CD8-positive, alpha-beta memory T cell (primary cell): ENCODE measurements around the gene ALAS1. TPM values are rescaled to one million over a fixed set of nuclear protein-coding genes. Genes with fewer than 3 reads are reported as not detected.
"Not testable (repeated sequence)": the region's sequence is repeated elsewhere in the genome, so short reads cannot be mapped to it uniquely, and the experiment has no call there.

Source experiments
- CTCF ChIA-PET: fragments of 350-600 bp; sonication (Branson Sonifier 250); formaldehyde crosslinking; loops from one replicate; lab custom pipeline; 2021; ENCODE audit warnings: antibody characterized with exemption; lab: Charles Lee
- POLR2A ChIA-PET: fragments of 350-600 bp; sonication (Branson Sonifier 250); formaldehyde crosslinking; loops from one replicate; lab custom pipeline; 2021; ENCODE audit warnings: antibody characterized with exemption; lab: Charles Lee
- DNase-seq, 5 donors: peaks; one replicate each; pipeline versions ENCODE4 v3.0.0 to v3.0.0-alpha.2; 2020 to 2022; ENCODE audit warnings: mixed read lengths in 1 of 5
- H3K27ac ChIP-seq: one replicate; pipeline ENCODE4 v1.7.0; 2013; ENCODE audit warnings: low read depth, mild to moderate bottlenecking, low read length, moderate library complexity
- H3K27me3 ChIP-seq: 2 replicates; pipeline ENCODE4 v1.7.0; 2013; ENCODE audit warnings: low read length, mild to moderate bottlenecking; ENCODE audit not compliant: insufficient read depth, poor library complexity, severe bottlenecking
- H3K36me3 ChIP-seq: 2 replicates; pipeline ENCODE4 v1.7.0; 2013; ENCODE audit warnings: mild to moderate bottlenecking, low read length, moderate library complexity; ENCODE audit not compliant: insufficient read depth
- H3K4me1 ChIP-seq: 2 replicates; pipeline ENCODE4 v1.7.0; 2013; ENCODE audit warnings: mild to moderate bottlenecking, low read length, moderate library complexity; ENCODE audit not compliant: insufficient read depth
- H3K4me3 ChIP-seq: 2 replicates; pipeline ENCODE4 v1.7.0; 2013; ENCODE audit warnings: mild to moderate bottlenecking, low read length
- H3K9me3 ChIP-seq: 2 replicates; pipeline ENCODE4 v1.7.0; 2013; ENCODE audit warnings: mild to moderate bottlenecking, low read length
- H3K27ac Mint-ChIP-seq, 8 donors: one replicate each; pipeline ENCODE4 v1.8.0; 2020 to 2021; ENCODE audit warnings: mixed read lengths in 8 of 8, mild to moderate bottlenecking in 6 of 8, inconsistent platforms in 3 of 8, moderate library complexity in 3 of 8
- H3K27me3 Mint-ChIP-seq, 2 donors: one replicate each; pipeline ENCODE4 v1.8.0; 2020 to 2021; ENCODE audit warnings: mixed read lengths in 2 of 2, mild to moderate bottlenecking in 1 of 2, moderate library complexity in 1 of 2
- H3K36me3 Mint-ChIP-seq, 3 donors: one replicate each; pipeline ENCODE4 v1.8.0; 2020 to 2021; ENCODE audit warnings: mixed read lengths in 3 of 3, inconsistent platforms in 1 of 3, mild to moderate bottlenecking in 1 of 3
- H3K4me1 Mint-ChIP-seq, 3 donors: one replicate each; pipeline ENCODE4 v1.8.0; 2020 to 2021; ENCODE audit warnings: mixed read lengths in 3 of 3, inconsistent platforms in 1 of 3, mild to moderate bottlenecking in 1 of 3
- H3K4me3 Mint-ChIP-seq, 7 donors: one replicate each; pipeline ENCODE4 v1.8.0; 2020 to 2021; ENCODE audit warnings: mixed read lengths in 7 of 7, mild to moderate bottlenecking in 6 of 7, moderate library complexity in 4 of 7, inconsistent platforms in 2 of 7
- H3K9me3 Mint-ChIP-seq, 5 donors: one replicate each; pipeline ENCODE4 v1.8.0; 2020 to 2022; ENCODE audit warnings: mixed read lengths in 5 of 5, mild to moderate bottlenecking in 3 of 5, moderate library complexity in 2 of 5, inconsistent platforms in 1 of 5
- polyA plus RNA-seq: library from polyadenylated mRNA; unstranded; fragments of 300-500 nt; fragmentation: Illumina TruSeq; gene quantifications from one replicate; pipeline ENCODE4 v1.2.3, GENCODE V29; 2021
- total RNA-seq, 2 experiments: library from RNA; stranded (reverse); gene quantifications; one replicate each; pipeline ENCODE4 v1.2.3, GENCODE V29; 2021

Gene ALAS1
- total and polyA plus RNA-seq, 3 experiments from 2014 or later, result 32.9 to 73.0 (median 72.2) TPM

DNA sequence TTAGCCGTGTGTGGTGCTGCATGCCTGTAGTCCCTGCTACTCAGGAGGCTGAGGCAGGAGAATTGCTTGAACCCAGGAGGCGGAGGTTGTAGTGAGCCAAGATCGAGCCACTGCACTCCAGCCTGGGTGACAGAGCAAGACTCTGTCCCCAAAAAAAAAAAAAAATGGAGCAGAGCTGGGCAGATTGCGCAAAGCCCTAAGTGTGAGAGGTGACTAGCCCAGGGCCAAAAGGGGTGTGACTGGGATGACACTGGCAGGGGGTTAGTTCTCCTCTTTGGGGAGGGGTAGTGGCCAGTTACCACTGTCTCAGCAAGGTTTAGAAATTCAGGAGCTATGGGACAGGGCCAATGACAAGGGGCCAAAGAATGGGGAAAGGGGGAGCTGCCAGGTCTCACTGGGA is 19.8 kb upstream of the ALAS1 start:
- H3K36me3 Mint-ChIP-seq, DNase-seq, CTCF ChIA-PET, H3K9me3 Mint-ChIP-seq, H3K4me1 ChIP-seq, POLR2A ChIA-PET, H3K4me3 ChIP-seq, H3K36me3 ChIP-seq, H3K27me3 Mint-ChIP-seq, H3K9me3 ChIP-seq, H3K27me3 ChIP-seq, H3K27ac ChIP-seq, H3K27ac Mint-ChIP-seq, H3K4me3 Mint-ChIP-seq: not testable (repeated sequence)
- H3K4me1 Mint-ChIP-seq, result peaks cover 7 to 16% (median 8%) of the 10 kb centered on the region in 3 donors

DNA sequence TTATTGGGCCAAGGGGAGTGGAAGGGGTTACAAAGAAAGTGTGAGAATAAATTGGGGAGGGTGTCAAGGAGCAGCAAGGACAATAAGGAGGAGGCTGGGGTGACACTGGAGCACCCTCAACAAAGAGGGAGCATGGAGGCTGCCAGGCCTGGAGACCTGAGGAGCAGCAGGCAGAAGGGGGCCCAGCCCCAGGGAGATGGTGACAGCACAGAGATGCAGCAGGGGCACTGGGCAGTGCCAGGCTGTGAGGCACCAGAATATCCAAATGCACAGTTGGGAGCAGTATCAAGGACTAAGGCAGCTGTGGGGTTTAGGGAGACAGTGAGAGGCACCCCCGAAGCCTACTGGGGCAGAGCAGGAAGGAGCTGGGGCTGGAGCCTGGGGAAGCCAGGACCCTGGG is 19.4 kb upstream of the ALAS1 start:
- Mint-ChIP-seq H3K4me3 (peak overlapping the region in 1 of 7 donors; percentile 52), H3K27me3 (no peaks in the 10 kb centered on the region), H3K9me3 (no peaks in the 10 kb centered on the region), H3K36me3 (no peaks in the 10 kb centered on the region), H3K27ac (no peak overlapping the region), H3K4me1 (peaks cover 7 to 16% (median 8%) of the 10 kb centered on the region in 3 donors)
- H3K27me3 ChIP-seq, result no peaks in the 10 kb centered on the region
- no peak overlapping the region for H3K4me3 ChIP-seq
- no peaks in the 10 kb centered on the region for H3K36me3 ChIP-seq
- POLR2A ChIA-PET, result no interaction called here
- CTCF ChIA-PET, result no interaction called here
- no peak overlapping the region for H3K27ac ChIP-seq
- no peaks in the 10 kb centered on the region for H3K9me3 ChIP-seq
- no peaks in the 10 kb centered on the region for H3K4me1 ChIP-seq
- DNase-seq, result no peak

DNA sequence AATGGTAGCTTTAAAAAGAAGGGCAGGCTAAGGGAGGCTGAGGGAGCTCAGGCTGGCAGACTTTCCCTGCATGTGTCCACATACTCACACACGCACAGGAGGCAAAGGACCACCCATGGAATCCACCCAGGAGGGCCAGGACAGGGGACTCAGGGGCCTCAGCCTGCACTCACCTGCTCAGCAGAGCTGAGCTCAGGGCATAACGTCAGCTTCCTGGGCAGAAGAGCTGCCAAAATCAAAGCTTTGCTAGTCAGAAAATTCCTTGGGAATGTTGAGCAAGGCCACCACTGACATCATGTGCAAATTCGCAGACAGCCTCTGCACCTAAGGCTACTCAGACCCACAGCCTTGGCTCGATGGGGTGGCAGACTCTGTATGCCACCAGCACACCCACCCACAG is 16.4 kb upstream of the ALAS1 start:
- peaks cover 7 to 16% (median 8%) of the 10 kb centered on the region in 3 donors for H3K4me1 Mint-ChIP-seq
- POLR2A ChIA-PET, result no interaction called here
- no peaks in the 10 kb centered on the region for H3K9me3 Mint-ChIP-seq
- DNase-seq, result no peak
- CTCF ChIA-PET, result no interaction called here
- Histone ChIP-seq H3K27me3 (no peaks in the 10 kb centered on the region), H3K36me3 (no peaks in the 10 kb centered on the region), H3K27ac (no peak overlapping the region), H3K4me3 (no peak overlapping the region), H3K9me3 (no peaks in the 10 kb centered on the region), H3K4me1 (no peaks in the 10 kb centered on the region)
- H3K27ac Mint-ChIP-seq, result peak overlapping the region in 4 of 8 donors; percentile 20 to 93 (median 70)
- no peaks in the 10 kb centered on the region for H3K27me3 Mint-ChIP-seq
- no peak overlapping the region for H3K4me3 Mint-ChIP-seq
- no peaks in the 10 kb centered on the region for H3K36me3 Mint-ChIP-seq

DNA sequence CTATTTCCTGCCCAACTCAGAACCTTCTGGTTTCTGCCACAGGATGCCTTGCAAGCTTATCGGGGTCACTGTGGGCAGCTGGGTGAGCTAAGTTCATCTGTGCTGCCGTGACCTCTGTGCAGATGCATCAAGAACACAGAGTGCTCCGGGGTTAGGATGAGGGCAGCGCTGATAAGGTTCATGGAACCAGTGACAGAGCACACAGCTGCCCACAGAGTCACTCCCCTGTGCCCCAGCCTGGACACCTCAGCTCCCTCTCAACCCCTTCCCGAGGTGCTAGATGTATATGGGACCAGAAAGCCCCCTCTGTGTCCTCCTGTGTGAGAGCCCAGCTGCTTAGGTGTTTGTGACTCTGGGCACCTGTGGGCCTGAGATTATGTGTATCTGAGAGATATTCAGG is 15.8 kb upstream of the ALAS1 start:
- H3K27ac Mint-ChIP-seq, result peak overlapping the region in 7 of 8 donors; percentile 12 to 93 (median 84)
- POLR2A ChIA-PET, result no interaction called here
- DNase-seq, result peak in 2 of 5 donors; percentile 11 to 14
- H3K27ac ChIP-seq, result no peak overlapping the region
- CTCF ChIA-PET, result interaction anchor here (1.1 kb wide), 1 partner anchor 40 kb away, joined by 3 read pairs; no protein-coding TSS in a partner anchor
- H3K36me3 ChIP-seq, result no peaks in the 10 kb centered on the region
- H3K9me3 Mint-ChIP-seq, result no peaks in the 10 kb centered on the region
- peaks cover 7 to 16% (median 8%) of the 10 kb centered on the region in 3 donors for H3K4me1 Mint-ChIP-seq
- no peaks in the 10 kb centered on the region for H3K4me1 ChIP-seq
- no peaks in the 10 kb centered on the region for H3K27me3 ChIP-seq
- no peak overlapping the region for H3K4me3 ChIP-seq
- H3K36me3 Mint-ChIP-seq, result no peaks in the 10 kb centered on the region
- no peaks in the 10 kb centered on the region for H3K27me3 Mint-ChIP-seq
- peak overlapping the region in 4 of 7 donors; percentile 5 to 84 (median 16) for H3K4me3 Mint-ChIP-seq
- H3K9me3 ChIP-seq, result no peaks in the 10 kb centered on the region

DNA sequence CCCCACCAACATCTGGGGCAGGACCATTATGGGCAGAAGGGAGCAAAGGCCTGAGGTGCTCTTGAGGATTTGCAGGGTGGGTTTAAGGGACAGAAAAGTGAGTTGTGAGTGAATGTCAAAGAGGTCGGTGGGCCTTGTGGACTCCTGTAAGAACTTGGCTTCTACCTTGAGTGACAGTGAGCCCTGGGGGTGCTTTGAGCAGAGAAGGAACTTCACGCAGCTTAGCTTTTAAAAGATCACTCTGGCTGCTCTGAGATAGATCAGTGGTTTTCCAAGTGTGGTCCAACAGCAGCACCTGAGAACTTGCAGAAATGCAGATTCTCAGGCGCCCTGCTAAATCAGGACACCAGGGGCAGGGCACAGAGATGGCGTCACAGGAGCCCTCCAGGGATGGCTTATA is 15.3 kb upstream of the ALAS1 start:
- peak overlapping the region in 2 of 7 donors; percentile 13 to 84 for H3K4me3 Mint-ChIP-seq
- peak overlapping the region in 7 of 8 donors; percentile 12 to 93 (median 84) for H3K27ac Mint-ChIP-seq
- Histone ChIP-seq H3K27me3 (no peaks in the 10 kb centered on the region), H3K36me3 (no peaks in the 10 kb centered on the region), H3K4me1 (no peaks in the 10 kb centered on the region), H3K27ac (no peak overlapping the region), H3K4me3 (no peak overlapping the region), H3K9me3 (no peaks in the 10 kb centered on the region)
- H3K9me3 Mint-ChIP-seq, result no peaks in the 10 kb centered on the region
- POLR2A ChIA-PET, result no interaction called here
- CTCF ChIA-PET, result interaction anchor here (1.1 kb wide), 1 partner anchor 39 kb away, joined by 3 read pairs; no protein-coding TSS in a partner anchor
- no peaks in the 10 kb centered on the region for H3K27me3 Mint-ChIP-seq
- DNase-seq, result no peak
- no peaks in the 10 kb centered on the region for H3K36me3 Mint-ChIP-seq
- H3K4me1 Mint-ChIP-seq, result peaks cover 7 to 16% (median 8%) of the 10 kb centered on the region in 3 donors

DNA sequence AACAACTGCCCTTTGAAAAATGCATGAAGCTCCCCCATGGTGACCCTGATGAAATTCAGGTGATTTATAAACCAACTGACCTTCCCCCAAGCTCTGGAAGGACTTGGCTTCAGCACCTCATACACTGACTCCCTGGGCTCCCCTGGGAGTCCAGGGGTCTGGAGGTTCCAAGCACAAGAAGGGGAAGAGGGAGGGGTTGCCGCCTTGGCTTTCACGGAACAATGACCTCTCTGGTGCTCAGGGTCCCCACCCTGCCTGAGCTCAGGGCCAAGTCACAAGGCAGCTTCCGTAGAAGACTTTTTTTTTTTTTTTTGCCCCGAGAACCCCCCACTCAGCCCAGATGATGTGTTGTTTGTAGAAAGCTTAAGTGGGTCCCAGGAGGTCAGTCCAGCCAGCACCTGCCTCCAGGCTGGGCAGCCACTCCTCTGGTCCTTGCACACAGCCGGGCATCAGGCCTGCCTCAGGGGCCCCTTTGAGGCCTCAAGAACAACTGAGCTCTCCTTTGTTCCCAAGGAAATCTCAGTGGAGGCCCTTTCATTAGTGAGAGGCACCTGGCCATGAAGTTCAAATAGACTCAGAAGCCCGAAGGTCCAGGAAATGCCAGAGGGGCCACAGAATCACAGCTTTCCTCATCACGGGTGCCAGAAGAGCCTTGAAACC is 14.0 kb upstream of the ALAS1 start:
- Mint-ChIP-seq H3K9me3 (no peaks in the 10 kb centered on the region), H3K27ac (peak overlapping the region in 4 of 8 donors; percentile 17 to 46 (median 28)), H3K36me3 (no peaks in the 10 kb centered on the region), H3K27me3 (no peaks in the 10 kb centered on the region), H3K4me3 (peak overlapping the region in 1 of 7 donors; percentile 24), H3K4me1 (peaks cover 7 to 16% (median 8%) of the 10 kb centered on the region in 3 donors)
- H3K4me1 ChIP-seq, result no peaks in the 10 kb centered on the region
- no peak overlapping the region for H3K27ac ChIP-seq
- H3K4me3 ChIP-seq, result no peak overlapping the region
- H3K9me3 ChIP-seq, result no peaks in the 10 kb centered on the region
- POLR2A ChIA-PET, result no interaction called here
- CTCF ChIA-PET, result interaction anchor here (1.1 kb wide), 1 partner anchor 18 kb away, joined by 3 read pairs; no protein-coding TSS in a partner anchor
- DNase-seq, result no peak
- H3K27me3 ChIP-seq, result no peaks in the 10 kb centered on the region
- H3K36me3 ChIP-seq, result no peaks in the 10 kb centered on the region

DNA sequence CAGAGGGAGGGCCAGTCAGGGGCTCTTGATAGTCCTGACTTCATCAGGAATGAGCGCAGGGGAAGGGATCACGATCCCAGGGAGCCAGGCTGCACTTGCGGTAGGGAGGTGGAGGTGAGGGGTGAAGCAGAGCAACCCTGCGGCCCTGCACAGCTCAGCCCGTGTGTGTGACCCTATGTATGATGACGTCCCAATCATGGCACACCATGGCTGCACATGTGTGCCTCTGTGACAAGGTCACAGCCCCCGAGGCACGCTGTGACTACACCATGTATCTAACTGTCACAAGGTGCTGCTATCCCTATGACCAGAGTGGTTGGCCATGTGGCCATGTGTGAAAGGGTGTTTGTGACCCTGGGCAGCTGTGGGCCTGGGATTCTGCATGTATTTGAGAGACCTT is 13.3 kb upstream of the ALAS1 start:
- no peak for DNase-seq
- no peaks in the 10 kb centered on the region for H3K27me3 Mint-ChIP-seq
- Histone ChIP-seq H3K9me3 (no peaks in the 10 kb centered on the region), H3K27me3 (no peaks in the 10 kb centered on the region), H3K36me3 (no peaks in the 10 kb centered on the region), H3K4me1 (no peaks in the 10 kb centered on the region), H3K4me3 (no peak overlapping the region), H3K27ac (no peak overlapping the region)
- POLR2A ChIA-PET, result no interaction called here
- CTCF ChIA-PET, result no interaction called here
- H3K27ac Mint-ChIP-seq, result peak overlapping the region in 1 of 8 donors; percentile 32
- no peaks in the 10 kb centered on the region for H3K9me3 Mint-ChIP-seq
- no peaks in the 10 kb centered on the region for H3K36me3 Mint-ChIP-seq
- no peak overlapping the region for H3K4me3 Mint-ChIP-seq
- peaks cover 7 to 16% (median 8%) of the 10 kb centered on the region in 3 donors for H3K4me1 Mint-ChIP-seq

DNA sequence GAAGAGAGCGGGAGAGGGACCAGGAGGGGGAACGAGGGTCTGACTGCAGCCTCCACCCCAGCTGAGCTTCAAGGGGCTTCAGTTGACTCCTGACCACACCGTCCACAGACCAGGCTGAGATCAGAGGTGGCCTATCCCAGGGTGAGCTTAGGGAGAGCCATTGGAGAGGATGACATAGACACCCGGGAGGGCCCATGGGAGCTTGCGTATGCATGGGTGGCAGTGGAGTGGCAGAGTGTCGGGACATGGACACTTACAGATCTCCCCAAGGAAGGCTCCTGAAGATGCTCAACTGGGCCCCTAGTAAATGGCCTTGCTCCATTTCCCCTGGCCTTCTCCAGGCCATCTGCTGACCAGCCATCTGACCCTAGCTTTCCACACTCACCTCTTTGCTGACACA is 12.6 kb upstream of the ALAS1 start:
- no peak overlapping the region for H3K4me3 Mint-ChIP-seq
- H3K27me3 Mint-ChIP-seq, result no peaks in the 10 kb centered on the region
- Histone ChIP-seq H3K9me3 (no peaks in the 10 kb centered on the region), H3K4me1 (no peaks in the 10 kb centered on the region), H3K27ac (no peak overlapping the region), H3K36me3 (no peaks in the 10 kb centered on the region), H3K27me3 (no peaks in the 10 kb centered on the region), H3K4me3 (no peak overlapping the region)
- no peaks in the 10 kb centered on the region for H3K9me3 Mint-ChIP-seq
- POLR2A ChIA-PET, result no interaction called here
- CTCF ChIA-PET, result interaction anchor here (1.6 kb wide), 1 partner anchor 10 kb away, joined by 3 read pairs; no protein-coding TSS in a partner anchor
- peaks cover 7 to 16% (median 8%) of the 10 kb centered on the region in 3 donors for H3K4me1 Mint-ChIP-seq
- no peaks in the 10 kb centered on the region for H3K36me3 Mint-ChIP-seq
- peak overlapping the region in 1 of 8 donors; percentile 49 for H3K27ac Mint-ChIP-seq
- DNase-seq, result no peak
